GM18502 (cell line): Measurements from ENCODE around the gene SLC15A2.

Source experiments
- ATAC-seq: cut with Tn5 transposase; IDR thresholded peaks from one replicate; pipeline ENCODE4 v1.9.1; 2021; ENCODE audit warnings: mild to moderate bottlenecking; ENCODE audit not compliant: unreplicated experiment, poor library complexity

SLC15A2 gene

GRCh38 chr3:121979246-121979645 is 85.0 kb downstream of the SLC15A2 start:
- ATAC-seq: no peak

DNA sequence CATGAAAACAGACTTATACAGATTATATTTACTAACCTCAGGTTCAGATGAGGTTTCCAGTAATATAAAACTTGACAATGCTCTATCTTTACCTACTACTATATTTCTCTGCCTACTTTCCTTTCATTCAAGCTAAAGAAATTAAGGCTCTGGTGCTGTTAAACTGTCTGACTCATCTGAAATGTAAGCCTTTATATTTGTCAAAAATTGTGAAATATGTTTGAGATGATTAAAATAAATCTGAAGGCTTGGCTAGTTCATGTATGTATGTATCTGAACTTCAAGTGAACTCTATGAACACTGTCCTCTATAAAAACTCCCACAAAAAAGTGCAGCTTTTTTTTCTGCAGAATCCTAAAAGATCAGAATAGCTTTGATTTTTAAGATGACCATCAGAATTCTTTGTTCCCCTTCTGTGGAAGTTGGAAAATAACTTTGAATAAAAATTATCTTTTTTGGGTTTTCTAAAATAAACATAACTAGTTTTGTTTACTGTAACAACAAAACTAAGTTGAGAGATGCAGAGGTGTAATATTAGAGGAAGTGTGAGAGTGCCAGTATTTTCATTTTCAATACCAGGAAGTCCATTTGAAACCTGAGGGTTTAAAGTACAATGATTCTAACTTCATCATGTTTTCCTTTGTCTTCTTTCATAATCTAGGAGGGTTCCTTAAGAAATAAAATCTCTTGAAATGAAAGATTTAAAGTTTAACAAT is 85.7 kb downstream of the SLC15A2 start:
- ATAC-seq: peak; percentile 72

GRCh38 chr3:121980450-121980796 is 86.2 kb downstream of the SLC15A2 start:
- ATAC-seq: peak; percentile 24

DNA sequence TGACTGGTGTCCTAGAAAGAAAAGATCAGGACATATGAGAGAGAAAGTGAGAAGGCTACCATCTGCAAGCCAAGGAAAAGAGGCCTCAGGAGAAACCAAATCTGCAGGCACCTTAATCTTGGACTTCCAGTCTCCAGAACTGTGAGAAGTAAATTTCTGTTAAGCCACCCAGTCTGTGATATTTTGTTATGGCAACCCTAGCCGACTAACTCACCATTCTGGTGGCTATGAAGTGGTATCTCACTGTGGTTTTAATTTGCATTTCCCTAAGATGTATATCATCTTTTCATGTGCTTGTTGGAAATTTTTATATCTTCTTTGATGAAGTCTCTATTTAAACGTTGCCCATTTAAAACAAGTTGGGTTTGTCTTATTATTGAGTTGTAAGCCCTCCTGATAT is 87.3 kb downstream of the SLC15A2 start:
- no peak for ATAC-seq

GRCh38 chr3:121985846-121986245 is 91.6 kb downstream of the SLC15A2 start:
- no peak for ATAC-seq

DNA sequence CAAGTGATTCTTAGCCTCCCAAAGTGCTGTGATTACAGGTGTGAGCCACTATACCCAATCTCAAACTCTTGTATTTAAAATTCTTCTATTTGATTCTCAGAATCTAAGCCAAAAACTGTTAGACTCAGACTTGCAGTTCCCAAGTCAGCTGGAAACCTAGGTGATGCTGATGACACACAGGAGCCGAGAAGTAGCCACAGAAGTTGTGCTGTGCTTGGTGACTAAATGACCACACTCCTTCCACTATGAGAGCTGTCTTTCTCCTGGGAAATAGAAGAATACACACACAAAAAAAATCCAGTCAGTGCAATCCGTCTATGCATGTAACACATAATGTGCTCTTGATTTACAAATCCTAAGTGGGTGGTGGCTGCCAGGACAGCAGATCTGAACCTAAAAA is 93.9 kb downstream of the SLC15A2 start:
- no peak for ATAC-seq

GRCh38 chr3:121989943-121990342 is 95.7 kb downstream of the SLC15A2 start:
- ATAC-seq: no peak

DNA sequence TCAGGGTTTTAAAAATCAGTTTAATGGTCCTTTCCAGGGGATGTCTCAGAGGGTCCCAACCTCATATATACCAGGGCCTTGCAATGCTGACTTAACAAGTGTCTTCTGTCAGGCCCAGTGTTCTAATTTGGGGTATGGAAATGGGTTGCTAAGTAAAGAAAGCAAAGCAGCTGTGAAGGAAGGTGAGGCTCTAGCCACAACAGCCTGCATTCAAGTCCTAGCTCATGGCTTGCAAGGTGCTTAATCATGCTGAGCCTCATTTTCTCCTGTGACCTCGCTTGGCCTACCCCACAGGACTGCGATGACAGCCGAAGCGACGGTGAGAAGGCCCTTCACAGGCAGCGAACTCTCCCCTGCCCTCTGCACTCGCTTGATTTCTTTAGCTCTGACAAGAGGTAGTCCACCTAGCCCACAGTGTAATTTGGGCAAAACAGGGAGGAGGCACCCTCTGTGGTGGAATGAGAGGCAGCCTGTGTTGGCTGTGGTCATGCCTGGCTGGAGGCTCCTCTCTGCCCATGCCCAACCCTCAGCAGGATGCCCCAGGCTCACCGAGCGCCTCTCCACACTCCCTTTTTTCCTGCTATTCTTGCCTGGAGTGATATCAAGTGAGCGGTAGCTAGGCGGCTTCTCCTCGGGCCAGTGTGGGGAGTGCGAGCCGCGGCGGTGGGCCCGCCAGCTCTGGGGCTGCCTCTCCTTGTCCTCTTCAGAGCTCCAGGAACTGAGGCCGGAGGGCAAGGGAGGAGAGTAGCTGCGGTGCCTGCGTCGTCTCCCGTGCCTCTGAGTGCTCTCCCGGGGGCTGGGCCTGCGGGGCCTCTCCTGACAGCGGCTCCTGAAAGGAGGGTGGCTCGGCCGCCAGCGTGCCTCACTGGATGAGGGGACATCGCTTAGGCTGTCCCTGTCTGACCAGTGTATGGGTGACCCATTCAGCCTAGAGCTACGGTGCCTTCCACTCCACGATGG is 98.7 kb downstream of the SLC15A2 start:
- ATAC-seq: peak; percentile 67
